ENCODE data around the gene STMN1.

The STMN1 gene

GRCh38 chr1:25911162-25911561 is 4.9 kb upstream of the STMN1 start:
- no peak for TF ChIP-seq CTCF (IDR thresholded peaks at IDR 0.05; ENCODE audit: low read depth, low read length)
- H3K4me3 ChIP-seq (replicated peaks in 1 of 2; ENCODE audit: low read depth in 2 of 2, low read length in 2 of 2) = no peak overlapping the region
- DNase-seq (ENCODE audit: low read depth in 2 of 2) = no peak

GRCh38 chr1:25909040-25909439 is 2.8 kb upstream of the STMN1 start:
- no peak for DNase-seq (ENCODE audit: low read depth in 2 of 2)
- H3K4me3 ChIP-seq (replicated peaks in 1 of 2; ENCODE audit: low read depth in 2 of 2, low read length in 2 of 2) = no peak overlapping the region
- no peak for TF ChIP-seq CTCF (IDR thresholded peaks at IDR 0.05; ENCODE audit: low read depth, low read length)

- no peak for TF ChIP-seq CTCF (IDR thresholded peaks at IDR 0.05; ENCODE audit: low read depth, low read length)
- no peak for DNase-seq (ENCODE audit: low read depth in 2 of 2)
- no peak overlapping the region for H3K4me3 ChIP-seq (replicated peaks in 1 of 2; ENCODE audit: low read depth in 2 of 2, low read length in 2 of 2)
Observed at GRCh38 chr1:25908161-25908560, 1.9 kb upstream of the STMN1 start.

- DNase-seq (ENCODE audit: low read depth in 2 of 2) = no peak
- no peak overlapping the region for H3K4me3 ChIP-seq (replicated peaks in 1 of 2; ENCODE audit: low read depth in 2 of 2, low read length in 2 of 2)
- no peak for TF ChIP-seq CTCF (IDR thresholded peaks at IDR 0.05; ENCODE audit: low read depth, low read length)
Observed at GRCh38 chr1:25907601-25908000, 1.4 kb upstream of the STMN1 start.

- no peak for DNase-seq (ENCODE audit: low read depth in 2 of 2)
- no peak for TF ChIP-seq CTCF (IDR thresholded peaks at IDR 0.05; ENCODE audit: low read depth, low read length)
- peak overlapping the region; percentile 65 to 69 for H3K4me3 ChIP-seq (replicated peaks in 1 of 2; ENCODE audit: low read depth in 2 of 2, low read length in 2 of 2)
Observed at GRCh38 chr1:25906644-25907300, 553 bp upstream of the STMN1 start.

GRCh38 chr1:25904943-25905679 is 1.1 kb downstream of the STMN1 start:
- TF ChIP-seq CTCF (IDR thresholded peaks at IDR 0.05; ENCODE audit: low read depth, low read length) = peak; percentile 21

More at GRCh38 chr1:25904943-25905679, 1.1 kb downstream of the STMN1 start:
- peak overlapping the region; percentile 65 to 69 for H3K4me3 ChIP-seq (replicated peaks in 1 of 2; ENCODE audit: low read depth in 2 of 2, low read length in 2 of 2)
- DNase-seq (ENCODE audit: low read depth in 2 of 2) = peak; percentile 90 to 92

Data from cardiac fibroblast (primary cell).